GM19351 (cell line): ENCODE results near the gene SH3RF3.

ENCODE experiments used
- ATAC-seq: cut with Tn5 transposase; IDR thresholded peaks from one replicate; pipeline ENCODE4 v1.9.1; 2021; ENCODE audit warnings: mild to moderate bottlenecking, moderate library complexity; ENCODE audit not compliant: unreplicated experiment

Gene SH3RF3

GRCh38 chr2:109272461-109272860 is 143.5 kb downstream of the SH3RF3 start:
- ATAC-seq, result no peak

- ATAC-seq, result no peak
Measured at GRCh38 chr2:109275120-109276012, 146.4 kb downstream of the SH3RF3 start.

- no peak for ATAC-seq
Measured at GRCh38 chr2:109277406-109277805, 148.4 kb downstream of the SH3RF3 start.

GRCh38 chr2:109279243-109279860 is 150.3 kb downstream of the SH3RF3 start:
- ATAC-seq, result no peak

GRCh38 chr2:109280804-109281203 is 151.8 kb downstream of the SH3RF3 start:
- ATAC-seq, result no peak

- no peak for ATAC-seq
Measured at GRCh38 chr2:109282360-109282759, 153.4 kb downstream of the SH3RF3 start.

GRCh38 chr2:109282865-109283264 is 153.9 kb downstream of the SH3RF3 start:
- ATAC-seq, result no peak

GRCh38 chr2:109284826-109285225 is 155.8 kb downstream of the SH3RF3 start:
- ATAC-seq, result no peak

- ATAC-seq, result no peak
Measured at GRCh38 chr2:109285244-109285651, 156.2 kb downstream of the SH3RF3 start.

- ATAC-seq, result no peak
Measured at GRCh38 chr2:109287413-109287812, 158.4 kb downstream of the SH3RF3 start.

- no peak for ATAC-seq
Measured at GRCh38 chr2:109287838-109288237, 158.8 kb downstream of the SH3RF3 start.

GRCh38 chr2:109288544-109289368 is 159.8 kb downstream of the SH3RF3 start:
- ATAC-seq, result no peak

GRCh38 chr2:109289504-109290222 is 160.7 kb downstream of the SH3RF3 start:
- no peak for ATAC-seq

GRCh38 chr2:109290887-109291643 is 162.1 kb downstream of the SH3RF3 start:
- no peak for ATAC-seq

- no peak for ATAC-seq
Measured at GRCh38 chr2:109292386-109292785, 163.4 kb downstream of the SH3RF3 start.

GRCh38 chr2:109293663-109294062 is 164.7 kb downstream of the SH3RF3 start:
- no peak for ATAC-seq

- ATAC-seq, result no peak
Measured at GRCh38 chr2:109294523-109294922, 165.5 kb downstream of the SH3RF3 start.

GRCh38 chr2:109295070-109295780 is 166.2 kb downstream of the SH3RF3 start:
- ATAC-seq, result no peak

GRCh38 chr2:109295781-109296117 is 166.7 kb downstream of the SH3RF3 start:
- no peak for ATAC-seq
